ENCODE measurements around the gene PCDHB3.
"Not testable (repeated sequence)": the region's sequence is repeated elsewhere in the genome, so short reads cannot be mapped to it uniquely, and the experiment has no call there.

Gene PCDHB3

GRCh38 chr5:141100243-141100805 lies at the start of gene PCDHB3:
Gene PCDHB3, plus strand, starts transcription at chr5:141100473. Its CDS starts 177 bp downstream, at chr5:141100650.
- peak; percentile 65 for DNase-seq (ENCODE audit: low spot score)

- DNase-seq (ENCODE audit: low spot score), result no peak
Measured at GRCh38 chr5:141050622-141051520, 49.4 kb upstream of the PCDHB3 start, which contains the start of gene PCDHB1. Gene PCDHB1, plus strand, starts transcription at chr5:141051374. Its CDS starts 97 bp downstream, at chr5:141051471.

GRCh38 chr5:141051521-141051866 lies 48.8 kb upstream of the PCDHB3 start:
- DNase-seq (ENCODE audit: low spot score), result no peak

GRCh38 chr5:141077826-141078225 lies 22.4 kb upstream of the PCDHB3 start:
- no peak for DNase-seq (ENCODE audit: low spot score)

GRCh38 chr5:141082228-141082627 lies 18.0 kb upstream of the PCDHB3 start:
- no peak for DNase-seq (ENCODE audit: low spot score)

GRCh38 chr5:141084487-141084989 lies 15.7 kb upstream of the PCDHB3 start:
- peak; percentile 47 for DNase-seq (ENCODE audit: low spot score)

GRCh38 chr5:141094481-141095262 lies 5.6 kb upstream of the PCDHB3 start, which contains the start of gene PCDHB2:
Gene PCDHB2, plus strand, starts transcription at chr5:141094615. Its CDS starts 176 bp downstream, at chr5:141094791.
- DNase-seq (ENCODE audit: low spot score), result peak; percentile 69

GRCh38 chr5:141095263-141095641 lies 5.0 kb upstream of the PCDHB3 start:
- DNase-seq (ENCODE audit: low spot score), result no peak

GRCh38 chr5:141096181-141096580 lies 4.1 kb upstream of the PCDHB3 start:
- DNase-seq (ENCODE audit: low spot score), result not testable (repeated sequence)

- not testable (repeated sequence) for DNase-seq (ENCODE audit: low spot score)
Measured at GRCh38 chr5:141096586-141096985, 3.7 kb upstream of the PCDHB3 start.

- peak; percentile 48 for DNase-seq (ENCODE audit: low spot score)
Measured at GRCh38 chr5:141101059-141101458, 786 bp downstream of the PCDHB3 start.

GRCh38 chr5:141102070-141102469 lies 1.8 kb downstream of the PCDHB3 start:
- DNase-seq (ENCODE audit: low spot score), result not testable (repeated sequence)

- not testable (repeated sequence) for DNase-seq (ENCODE audit: low spot score)
Measured at GRCh38 chr5:141102471-141102870, 2.2 kb downstream of the PCDHB3 start.

GRCh38 chr5:141105350-141105749 lies 5.1 kb downstream of the PCDHB3 start:
- no peak for DNase-seq (ENCODE audit: low spot score)

- DNase-seq (ENCODE audit: low spot score), result no peak
Measured at GRCh38 chr5:141119250-141119649, 19.0 kb downstream of the PCDHB3 start.

- no peak for DNase-seq (ENCODE audit: low spot score)
Measured at GRCh38 chr5:141121563-141121962, 21.3 kb downstream of the PCDHB3 start, which contains the start of gene PCDHB4. Gene PCDHB4, plus strand, starts transcription at chr5:141121818. Its CDS starts 181 bp downstream, at chr5:141121999.

GRCh38 chr5:141121985-141122384 lies 21.7 kb downstream of the PCDHB3 start:
- DNase-seq (ENCODE audit: low spot score), result no peak

GRCh38 chr5:141123396-141124135 lies 23.3 kb downstream of the PCDHB3 start:
- not testable (repeated sequence) for DNase-seq (ENCODE audit: low spot score)

GRCh38 chr5:141127305-141127704 lies 27.0 kb downstream of the PCDHB3 start:
- no peak for DNase-seq (ENCODE audit: low spot score)

GRCh38 chr5:141135030-141135717 lies 34.9 kb downstream of the PCDHB3 start, which contains the start of gene PCDHB5:
Gene PCDHB5, plus strand, starts transcription at chr5:141135206. Its CDS starts 229 bp downstream, at chr5:141135435.
- peak; percentile 60 for DNase-seq (ENCODE audit: low spot score)
